ENCODE data around the gene BANF2.

The BANF2 gene

GRCh38 chr20:17710379-17711266, 10.9 kb downstream of the BANF2 start:
- DNase-seq (ENCODE audit: low read depth) = no peak

DNA sequence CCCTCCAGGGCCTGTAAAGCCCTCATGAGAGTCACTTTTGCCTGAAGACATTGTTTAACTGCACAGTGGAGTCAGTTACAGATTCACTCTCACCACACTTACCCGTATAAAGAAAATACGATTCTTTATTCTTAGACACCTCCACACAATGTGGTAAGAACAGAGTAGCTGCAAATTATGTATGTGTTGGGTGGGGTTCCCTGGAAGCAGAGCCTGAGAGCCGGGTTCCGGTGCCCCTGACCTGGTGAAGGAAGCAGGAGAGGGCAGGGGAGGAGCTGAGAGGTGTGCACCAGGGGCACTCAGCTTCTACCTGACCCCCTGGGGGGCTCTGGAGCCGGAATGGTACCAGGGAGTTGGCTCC, 11.5 kb downstream of the BANF2 start:
- DNase-seq (ENCODE audit: low read depth) = no peak

DNA sequence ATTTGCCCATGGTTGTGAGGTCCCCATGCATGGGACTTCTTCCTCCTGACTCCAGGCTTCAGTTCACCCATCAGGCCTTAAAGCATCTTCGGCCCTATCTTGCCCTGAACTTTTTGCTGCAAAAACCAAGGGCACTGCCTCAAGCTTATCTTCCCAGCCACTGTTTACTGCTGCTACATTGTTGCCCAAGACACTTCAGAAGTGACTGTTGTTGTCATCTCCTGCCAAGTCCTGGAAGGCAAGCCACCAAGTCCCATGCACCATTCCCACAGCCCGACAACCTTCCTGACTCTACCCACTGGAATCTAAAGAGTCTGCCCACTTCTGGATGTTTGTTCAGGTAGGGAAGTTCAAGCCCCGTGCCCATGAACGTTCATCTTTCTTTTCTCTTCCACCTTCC, 12.4 kb downstream of the BANF2 start:
- no peak for DNase-seq (ENCODE audit: low read depth)

- DNase-seq (ENCODE audit: low read depth) = no peak
Measured at GRCh38 chr20:17712708-17713107, 12.9 kb downstream of the BANF2 start.

DNA sequence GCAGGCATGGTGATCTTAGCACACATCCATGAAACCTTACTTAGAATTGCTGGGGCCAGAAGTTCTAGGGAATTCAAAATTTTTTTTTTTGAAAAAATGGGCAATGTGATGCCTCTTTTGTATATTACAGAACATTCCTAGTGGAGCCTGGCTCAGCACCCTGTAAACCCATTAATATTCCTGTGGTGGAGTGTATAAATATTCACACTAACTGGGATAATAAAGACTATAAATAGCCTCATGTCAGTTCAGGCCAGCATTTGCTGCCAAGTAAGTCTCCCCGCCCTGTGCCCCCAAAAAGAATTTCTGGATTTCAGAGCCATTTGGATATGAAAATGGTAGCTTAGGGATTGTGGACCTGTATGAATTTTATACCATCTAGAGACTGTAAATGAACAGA, 14.8 kb downstream of the BANF2 start:
- DNase-seq (ENCODE audit: low read depth) = no peak

- no peak for DNase-seq (ENCODE audit: low read depth)
Measured at GRCh38 chr20:17715075-17715474, 15.3 kb downstream of the BANF2 start.

- DNase-seq (ENCODE audit: low read depth) = no peak
Measured at GRCh38 chr20:17716331-17716730, 16.6 kb downstream of the BANF2 start.

DNA sequence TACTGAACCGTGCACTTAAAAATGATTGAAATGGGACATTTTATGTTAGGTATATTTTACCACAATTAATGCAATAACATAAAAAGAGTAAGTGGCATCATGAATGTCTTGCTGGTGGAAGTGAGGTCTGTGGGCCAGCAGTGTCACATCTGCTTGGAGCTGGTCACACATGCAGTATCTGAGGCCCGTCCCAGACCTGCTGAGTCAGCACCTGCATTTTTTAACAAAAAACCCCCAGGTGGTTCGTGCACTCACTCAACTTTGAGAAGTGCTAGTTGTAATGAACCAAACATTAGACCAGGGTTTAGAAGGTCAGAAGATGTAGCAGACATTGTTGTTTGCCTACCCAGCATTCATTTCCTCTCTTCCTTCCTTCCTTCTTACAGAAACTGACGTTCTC, 21.0 kb downstream of the BANF2 start:
- no peak for DNase-seq (ENCODE audit: low read depth)

GRCh38 chr20:17721802-17722486, 22.2 kb downstream of the BANF2 start:
- DNase-seq (ENCODE audit: low read depth) = no peak

DNA sequence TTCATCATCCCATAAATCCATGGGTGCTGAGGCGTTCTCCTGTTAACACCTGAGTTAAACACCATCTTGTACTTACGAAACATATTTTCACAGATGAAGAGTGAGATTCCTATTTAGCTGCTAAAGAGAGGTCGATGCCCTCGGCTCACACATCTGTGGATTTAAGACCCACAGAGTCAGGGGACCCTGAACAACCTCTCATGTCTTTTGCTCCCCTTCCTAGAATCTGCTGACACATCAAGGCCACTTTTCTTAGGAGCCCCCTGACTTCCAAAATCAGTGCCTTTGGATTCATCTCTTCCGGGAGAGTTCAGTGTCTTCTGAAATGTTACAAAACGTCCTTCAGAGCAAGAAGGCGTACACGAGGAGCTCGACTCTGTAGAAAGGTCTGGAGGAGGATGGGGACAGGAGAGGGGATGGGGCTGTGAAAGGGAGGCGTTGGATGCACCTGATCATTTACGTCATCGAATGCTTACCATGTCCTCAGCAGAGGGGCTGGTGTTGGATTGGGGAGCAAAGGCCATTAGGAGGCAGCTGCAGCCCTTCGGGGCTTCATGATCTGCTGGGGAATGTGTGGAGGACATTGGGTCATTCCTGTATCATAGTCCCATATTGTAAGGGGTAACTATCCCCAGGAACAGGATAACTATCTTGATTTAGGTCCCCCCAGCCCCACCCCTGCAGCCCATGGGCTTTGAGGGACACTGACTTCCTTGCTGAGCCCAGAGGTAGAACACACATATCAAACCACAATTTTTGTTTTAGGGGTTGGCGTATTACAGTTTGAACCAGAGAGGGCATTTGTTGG, 22.9 kb downstream of the BANF2 start:
- DNase-seq (ENCODE audit: low read depth) = no peak

DNA sequence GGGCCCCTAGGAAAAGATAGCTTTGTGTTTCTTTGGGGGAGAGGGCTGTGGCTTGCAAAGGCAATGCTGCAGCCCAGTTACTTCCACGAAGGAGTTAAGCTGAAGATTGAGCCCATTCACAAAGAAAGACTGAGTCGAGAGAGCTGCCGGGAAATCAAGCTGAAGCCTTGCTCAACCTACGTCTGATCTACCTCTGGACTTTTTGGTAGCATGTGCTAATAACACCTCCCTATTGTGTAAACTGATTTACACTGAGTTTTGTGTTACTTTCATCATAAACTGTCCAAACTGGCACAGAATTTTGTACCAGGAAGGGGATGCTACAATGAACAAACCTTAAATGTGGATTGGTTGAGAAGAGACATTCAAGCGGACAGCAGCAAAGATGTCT, 23.5 kb downstream of the BANF2 start:
- DNase-seq (ENCODE audit: low read depth) = no peak

- DNase-seq (ENCODE audit: low read depth) = no peak
Measured at GRCh38 chr20:17725094-17725835, 25.5 kb downstream of the BANF2 start.

- no peak for DNase-seq (ENCODE audit: low read depth)
Measured at GRCh38 chr20:17726902-17727301, 27.1 kb downstream of the BANF2 start.

DNA sequence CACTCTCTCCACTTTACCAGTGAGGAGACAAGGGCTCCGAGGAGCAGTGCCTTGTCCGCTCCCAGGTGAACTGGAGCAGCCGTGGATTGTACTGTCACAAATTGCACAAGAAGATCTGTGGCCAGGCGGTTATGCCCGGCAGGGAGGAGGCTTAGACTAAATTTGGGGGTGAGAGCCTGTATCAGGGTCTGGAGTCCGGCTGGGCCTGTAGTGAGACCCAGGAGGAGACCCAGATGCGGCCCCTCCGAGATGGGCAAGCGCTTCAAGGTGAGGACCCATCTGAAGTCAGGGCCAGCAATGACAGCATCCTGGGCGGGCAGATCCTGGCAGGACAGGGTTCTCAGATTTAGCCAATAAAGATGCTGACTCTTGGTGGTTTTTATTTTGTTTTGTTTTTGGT, 27.6 kb downstream of the BANF2 start:
- DNase-seq (ENCODE audit: low read depth) = no peak

GRCh38 chr20:17728074-17728473, 28.3 kb downstream of the BANF2 start:
- no peak for DNase-seq (ENCODE audit: low read depth)

DNA sequence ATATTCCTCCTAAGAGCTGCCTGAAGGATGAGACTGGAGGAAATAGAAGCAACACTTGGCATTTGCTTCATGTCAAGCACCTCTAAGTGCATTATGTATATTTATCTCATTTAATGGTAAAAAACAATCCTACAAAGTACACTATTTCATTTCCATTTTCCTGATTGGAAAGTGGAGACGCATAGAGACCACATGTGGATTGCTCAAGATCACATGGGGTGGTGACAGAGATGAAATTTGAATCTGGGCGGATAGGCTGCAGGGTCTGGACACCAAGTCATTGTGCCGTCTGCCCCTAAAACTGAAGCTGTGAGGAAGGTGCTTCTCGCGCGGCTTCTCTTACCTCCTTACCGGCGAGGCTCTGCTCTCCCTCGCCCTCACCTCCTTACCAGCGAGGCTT, 30.3 kb downstream of the BANF2 start:
- DNase-seq (ENCODE audit: low read depth) = no peak

GRCh38 chr20:17731233-17731632, 31.5 kb downstream of the BANF2 start:
- no peak for DNase-seq (ENCODE audit: low read depth)

- DNase-seq (ENCODE audit: low read depth) = no peak
Measured at GRCh38 chr20:17732907-17733521, 33.2 kb downstream of the BANF2 start.

DNA sequence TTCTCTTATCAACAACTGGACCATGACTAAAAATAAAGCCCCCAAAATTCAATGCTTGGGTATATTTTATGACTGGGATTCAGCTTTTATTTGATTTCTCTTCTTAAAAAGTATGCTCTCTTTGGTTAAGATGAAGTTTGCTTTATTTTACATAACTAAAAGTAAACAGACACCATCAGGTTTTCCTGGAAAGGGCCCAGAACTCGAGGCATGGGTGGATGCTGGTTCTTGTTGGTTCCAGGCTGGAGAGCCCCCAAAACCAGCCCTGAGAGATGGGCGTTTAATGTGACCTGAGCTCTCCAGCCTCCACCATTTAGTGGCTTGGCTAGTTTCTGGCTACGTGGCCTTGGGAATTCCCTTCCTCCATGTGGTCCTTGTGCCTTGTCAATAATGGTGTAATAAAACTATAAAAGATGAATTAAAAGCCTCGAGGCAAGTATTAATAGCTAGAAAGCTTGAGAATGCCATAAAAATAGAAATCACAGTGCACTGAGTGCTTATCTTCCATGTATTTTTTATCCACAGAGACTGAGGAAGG, 34.1 kb downstream of the BANF2 start:
- DNase-seq (ENCODE audit: low read depth) = no peak

- DNase-seq (ENCODE audit: low read depth) = no peak
Measured at GRCh38 chr20:17734374-17734773, 34.6 kb downstream of the BANF2 start.

- DNase-seq (ENCODE audit: low read depth) = no peak
Measured at GRCh38 chr20:17735206-17735804, 35.5 kb downstream of the BANF2 start.

Measured in stimulated activated CD8-positive, alpha-beta memory T cell treated with anti-CD3 and anti-CD28 coated beads, Interleukin-12 subunit alpha, Interleukin-12 subunit beta, amount 100 ng/mL, for 1 hour (primary cell).